Osteoblast (primary cell): ENCODE data around the gene IL17F. TPM values are rescaled to one million over a fixed set of nuclear protein-coding genes. Genes with fewer than 3 reads are reported as not detected.
"Not testable (repeated sequence)": the region's sequence is repeated elsewhere in the genome, so short reads cannot be mapped to it uniquely, and the experiment has no call there.

ENCODE experiments used
- DNase-seq: peaks from one replicate; pipeline ENCODE4 v3.0.0; 2011; ENCODE audit warnings: low spot score, mixed read lengths; ENCODE audit not compliant: insufficient read length; ENCODE audit errors: missing footprints
- H2AFZ ChIP-seq: 2 replicates; pipeline ENCODE4 v1.6.0; 2011; ENCODE audit warnings: mild to moderate bottlenecking, low read length
- H3K27ac ChIP-seq: 2 replicates; pipeline ENCODE4 v1.5.1; 2011; ENCODE audit warnings: mild to moderate bottlenecking, low read depth, low read length, moderate library complexity
- H3K27me3 ChIP-seq: 2 replicates; pipeline ENCODE4 v1.6.0; 2012; ENCODE audit warnings: mild to moderate bottlenecking, control low read depth, inconsistent platforms, low read length, moderate library complexity; ENCODE audit not compliant: insufficient read depth
- H3K36me3 ChIP-seq: 2 replicates; pipeline ENCODE4 v1.5.1; 2011; ENCODE audit warnings: mild to moderate bottlenecking, low read length, control low read depth, moderate library complexity; ENCODE audit not compliant: insufficient read depth
- H3K4me1 ChIP-seq: 2 replicates; pipeline ENCODE4 v1.5.1; 2011; ENCODE audit warnings: mild to moderate bottlenecking, low read length, control low read depth, moderate library complexity; ENCODE audit not compliant: insufficient read depth
- H3K4me2 ChIP-seq: 2 replicates; pipeline ENCODE4 v1.6.0; 2011; ENCODE audit warnings: mild to moderate bottlenecking, low read length; ENCODE audit not compliant: insufficient read depth
- H3K4me3 ChIP-seq: fragments of 200-600 bp; sonication (generic); 3 replicates; pipeline ENCODE4 v1.5.1; 2012; ENCODE audit warnings: mild to moderate bottlenecking, low read length, inconsistent platforms; ENCODE audit not compliant: insufficient read depth
- H3K79me2 ChIP-seq: 2 replicates; pipeline ENCODE4 v1.6.0; 2012; ENCODE audit warnings: mild to moderate bottlenecking, low read length, control low read depth, inconsistent platforms; ENCODE audit not compliant: insufficient read depth
- H3K9me3 ChIP-seq: 2 replicates; pipeline ENCODE4 v1.5.1; 2011; ENCODE audit warnings: low read depth, low read length, control low read depth
- H4K20me1 ChIP-seq: 2 replicates; pipeline ENCODE4 v1.6.0; 2012; ENCODE audit warnings: mild to moderate bottlenecking, low read length, control low read depth; ENCODE audit not compliant: insufficient read depth
- CTCF ChIP-seq: IDR thresholded peaks from 2 replicates; pipeline ENCODE4 v1.5.1; 2011; ENCODE audit warnings: mild to moderate bottlenecking, low read depth, low read length, moderate library complexity; ENCODE audit errors: extremely low read depth
- total RNA-seq: library from RNA; depleted of rRNA; stranded (reverse); fragments of >200 nt; gene quantifications from 2 replicates; pipeline ENCODE4 v1.2.3, GENCODE V29; 2012

IL17F gene
- total RNA-seq, 1 donor: not detected

GRCh38 chr6:52208612-52209011 is 35.7 kb downstream of the IL17F start:
- Histone ChIP-seq H3K4me1 (no peaks in the 10 kb centered on the region), H2AFZ (no peak overlapping the region)

GRCh38 chr6:52207066-52207465 is 37.2 kb downstream of the IL17F start:
- no peaks in the 10 kb centered on the region for H4K20me1 ChIP-seq
- TF ChIP-seq CTCF: no peak
- H3K27ac ChIP-seq: no peak overlapping the region
- no peaks in the 10 kb centered on the region for H3K4me1 ChIP-seq
- H3K36me3 ChIP-seq: no peaks in the 10 kb centered on the region
- no peaks in the 10 kb centered on the region for H3K27me3 ChIP-seq
- no peak overlapping the region for H3K4me3 ChIP-seq
- no peak overlapping the region for H3K4me2 ChIP-seq
- H3K79me2 ChIP-seq: no peaks in the 10 kb centered on the region
- H3K9me3 ChIP-seq: no peaks in the 10 kb centered on the region
- DNase-seq: no peak
- H2AFZ ChIP-seq: no peak overlapping the region

More at GRCh38 chr6:52208612-52209011, 35.7 kb downstream of the IL17F start:
- no peak overlapping the region for H3K27ac ChIP-seq
- no peak for DNase-seq
- H3K4me2 ChIP-seq: no peak overlapping the region
- TF ChIP-seq CTCF: no peak
- H4K20me1 ChIP-seq: no peaks in the 10 kb centered on the region
- H3K4me3 ChIP-seq: no peak overlapping the region
- no peaks in the 10 kb centered on the region for H3K36me3 ChIP-seq
- H3K79me2 ChIP-seq: no peaks in the 10 kb centered on the region
- H3K27me3 ChIP-seq: no peaks in the 10 kb centered on the region
- H3K9me3 ChIP-seq: no peaks in the 10 kb centered on the region

- H3K4me1 ChIP-seq: no peaks in the 10 kb centered on the region
- no peak for DNase-seq
- no peaks in the 10 kb centered on the region for H3K79me2 ChIP-seq
- no peak overlapping the region for H3K27ac ChIP-seq
- no peaks in the 10 kb centered on the region for H3K9me3 ChIP-seq
- no peak overlapping the region for H2AFZ ChIP-seq
- no peaks in the 10 kb centered on the region for H3K27me3 ChIP-seq
- no peak overlapping the region for H3K4me2 ChIP-seq
- no peaks in the 10 kb centered on the region for H3K36me3 ChIP-seq
- no peak for TF ChIP-seq CTCF
- no peaks in the 10 kb centered on the region for H4K20me1 ChIP-seq
- H3K4me3 ChIP-seq: no peak overlapping the region
These were observed 42.8 kb downstream of the IL17F start for GRCh38 chr6:52201493-52201892.

GRCh38 chr6:52201046-52201445 is 43.3 kb downstream of the IL17F start:
- no peaks in the 10 kb centered on the region for H3K79me2 ChIP-seq
- H3K27ac ChIP-seq: no peak overlapping the region
- no peaks in the 10 kb centered on the region for H3K9me3 ChIP-seq
- no peaks in the 10 kb centered on the region for H4K20me1 ChIP-seq
- no peak for TF ChIP-seq CTCF
- H3K36me3 ChIP-seq: no peaks in the 10 kb centered on the region
- no peak overlapping the region for H3K4me3 ChIP-seq
- no peaks in the 10 kb centered on the region for H3K27me3 ChIP-seq
- H3K4me1 ChIP-seq: no peaks in the 10 kb centered on the region
- H2AFZ ChIP-seq: no peak overlapping the region
- no peak overlapping the region for H3K4me2 ChIP-seq
- DNase-seq: no peak

- not testable (repeated sequence) for H3K4me2 ChIP-seq, H3K27me3 ChIP-seq, H4K20me1 ChIP-seq, H3K4me3 ChIP-seq, H3K9me3 ChIP-seq, H3K4me1 ChIP-seq, DNase-seq, H3K36me3 ChIP-seq, H3K27ac ChIP-seq, H2AFZ ChIP-seq, H3K79me2 ChIP-seq
These were observed 44.2 kb downstream of the IL17F start for GRCh38 chr6:52200088-52200487.
